Lower leg skin (tissue), 4 donors: Measurements from ENCODE around the gene CHST15. TPM values are rescaled to one million over a fixed set of nuclear protein-coding genes. Genes with fewer than 3 reads are reported as not detected.

Experiments
- DNase-seq, 2 donors: peaks; one replicate each; pipeline ENCODE4 v3.0.0-alpha.2; 2019; ENCODE audit warnings: low spot score in 2 of 2
- H3K4me3 ChIP-seq: fragments of 200-600 bp; sonication (generic); 2 replicates; pipeline ENCODE4 v1.5.1; 2017; ENCODE audit warnings: mild to moderate bottlenecking, low read depth; ENCODE audit not compliant: poor library complexity, severe bottlenecking
- CTCF ChIP-seq, 3 donors: fragments of 450-650 bp; IDR thresholded peaks; one replicate each; pipeline ENCODE4 v1.5.1; 2016; ENCODE audit warnings: antibody characterized with exemption in 3 of 3, mild to moderate bottlenecking in 3 of 3, moderate library complexity in 2 of 3
- POLR2A ChIP-seq, 2 donors: fragments of 450-650 bp; IDR thresholded peaks; one replicate each; pipeline ENCODE4 v1.6.1; 2016 to 2017; ENCODE audit warnings: antibody characterized with exemption in 2 of 2, mild to moderate bottlenecking in 1 of 2, moderate library complexity in 1 of 2
- WGBS, 2 donors: methylation state at CpG; one replicate each; pipeline ENCODE4 v1.1.5; 2018; 5-methylcytosine and 5-hydroxymethylcytosine counted together
- intact Hi-C: fragments of 100-400 bp; cut with DNase I; formaldehyde crosslinking; loops from one replicate; pipeline ENCODE4 v1.15.0; 2023; ENCODE audit warnings: low total_unique reads
- total RNA-seq, 4 donors: library from RNA; depleted of rRNA; stranded (reverse); fragments of >200 nt; gene quantifications; one replicate each; pipeline ENCODE4 v1.1.0, GENCODE V29; 2016

CHST15 gene
- total RNA-seq, 4 donors from 2014 or later = 17.6 to 29.8 (median 19.4) TPM

- TF ChIP-seq CTCF (IDR thresholded peaks at IDR 0.05) (no peak), POLR2A (IDR thresholded peaks at IDR 0.05) (no peak)
- no peak overlapping the region for H3K4me3 ChIP-seq
- 14 to 25% methylated on average over 2 of the region's 2 CpGs for WGBS, 2 donors
- intact Hi-C loops = no loop called here
- DNase-seq = no peak
Observed at GRCh38 chr10:124053971-124054370, 39.4 kb downstream of the CHST15 start.

- no peak overlapping the region for H3K4me3 ChIP-seq
- TF ChIP-seq POLR2A (IDR thresholded peaks at IDR 0.05) (no peak), CTCF (IDR thresholded peaks at IDR 0.05) (no peak)
- 93 to 95% methylated on average over 10 of the region's 10 CpGs for WGBS, 2 donors
- intact Hi-C loops = no loop called here
- no peak for DNase-seq
Observed at GRCh38 chr10:124052561-124052960, 40.8 kb downstream of the CHST15 start.

- intact Hi-C loops = no loop called here
- TF ChIP-seq CTCF (IDR thresholded peaks at IDR 0.05) (no peak), POLR2A (IDR thresholded peaks at IDR 0.05) (no peak)
- H3K4me3 ChIP-seq = no peak overlapping the region
- no peak for DNase-seq
- WGBS, 2 donors = 90 to 93% methylated on average over 17 of the region's 17 CpGs
Observed at GRCh38 chr10:124050021-124051015, 43.1 kb downstream of the CHST15 start.

GRCh38 chr10:124049484-124049883 is 43.9 kb downstream of the CHST15 start:
- H3K4me3 ChIP-seq = no peak overlapping the region
- intact Hi-C loops = loop anchor here (2.0 to 5.0 kb wide), 2 partner anchors 45 to 1518 kb away; no protein-coding TSS in a partner anchor
- WGBS, 2 donors = 69 to 89% methylated on average over 5 of the region's 5 CpGs

More at GRCh38 chr10:124049484-124049883, 43.9 kb downstream of the CHST15 start:
- no peak for DNase-seq
- no peak for TF ChIP-seq CTCF (IDR thresholded peaks at IDR 0.05)
- TF ChIP-seq POLR2A (IDR thresholded peaks at IDR 0.05) = no peak
